Coronary artery (tissue), 2 donors: ENCODE measurements around the gene IL20RB.

ENCODE experiments used
- DNase-seq: peaks from one replicate; pipeline ENCODE4 v3.0.0-alpha.2; 2017; ENCODE audit warnings: low spot score
- H3K27ac ChIP-seq, 2 donors: fragments of 200-600 bp; sonication (generic); one replicate each; pipeline ENCODE4 v1.5.1; 2016 to 2019
- H3K4me3 ChIP-seq: fragments of 200-600 bp; sonication (generic); 2 replicates; pipeline ENCODE4 v1.5.1; 2016; ENCODE audit warnings: mild to moderate bottlenecking, moderate library complexity
- CTCF ChIP-seq: fragments of 200-600 bp; sonication (generic); IDR thresholded peaks from one replicate; pipeline ENCODE4 v1.5.1; 2019; ENCODE audit warnings: antibody characterized with exemption

The IL20RB gene

GRCh38 chr3:137046747-137047146 is 89.0 kb downstream of the IL20RB start:
- no peak for TF ChIP-seq CTCF
- no peak for DNase-seq
- Histone ChIP-seq H3K27ac (no peak overlapping the region), H3K4me3 (no peak overlapping the region)

GRCh38 chr3:137047240-137047639 is 89.5 kb downstream of the IL20RB start:
- no peak for TF ChIP-seq CTCF
- no peak for DNase-seq
- no peak overlapping the region for H3K4me3 ChIP-seq
- H3K27ac ChIP-seq, result no peak overlapping the region

- H3K4me3 ChIP-seq, result no peak overlapping the region
- H3K27ac ChIP-seq, result no peak overlapping the region
- DNase-seq, result no peak
- no peak for TF ChIP-seq CTCF
Measured at GRCh38 chr3:137050281-137050680, 92.5 kb downstream of the IL20RB start.

- H3K4me3 ChIP-seq, result no peak overlapping the region
- H3K27ac ChIP-seq, result no peak overlapping the region
- no peak for TF ChIP-seq CTCF
- DNase-seq, result no peak
Measured at GRCh38 chr3:137052298-137052697, 94.5 kb downstream of the IL20RB start.
